PC-3 (cell line): ENCODE measurements around the gene NLRX1. TPM values are rescaled to one million over a fixed set of nuclear protein-coding genes. Genes with fewer than 3 reads are reported as not detected.
"Not testable (repeated sequence)": the region's sequence is repeated elsewhere in the genome, so short reads cannot be mapped to it uniquely, and the experiment has no call there.

Experiments
- ATAC-seq: fragments of 200-7000 bp; cut with Tn5 transposase; 2 replicates; pipeline ENCODE4 v1.9.1; 2020; ENCODE audit warnings: mild to moderate bottlenecking, moderate library complexity
- BruUV-seq: library from RNA; stranded (reverse); fragments of 400-500 nt; replicated peaks from 2 replicates; lab custom pipeline; 2021; lab: Mats Ljungman, UMichigan
- CTCF ChIA-PET: fragments of 300-600 bp; sonication (Branson Sonifier 250); formaldehyde crosslinking; loops from one replicate; lab custom pipeline; 2022; ENCODE audit warnings: antibody characterized with exemption; lab: Charles Lee
- POLR2A ChIA-PET: fragments of 300-600 bp; sonication (Branson Sonifier 250); formaldehyde crosslinking; loops from one replicate; lab custom pipeline; 2022; ENCODE audit warnings: antibody characterized with exemption; ENCODE audit not compliant: unreplicated experiment; lab: Charles Lee
- DNase-seq: peaks from one replicate; pipeline ENCODE4 v3.0.0-alpha.2; 2015
- H2AFZ ChIP-seq: fragments of 300-600 bp; sonication (generic); 2 replicates; pipeline ENCODE4 v1.6.0; 2016; ENCODE audit warnings: antibody characterized with exemption, low read length
- H3F3A ChIP-seq: fragments of 300-600 bp; sonication (generic); one replicate; pipeline ENCODE4 v1.6.0; 2017; ENCODE audit warnings: antibody characterized with exemption, low read length, control low read depth, mild to moderate bottlenecking; ENCODE audit not compliant: unreplicated experiment
- H3K27ac ChIP-seq: fragments of 300-600 bp; sonication (generic); 2 replicates; pipeline ENCODE4 v1.5.1; 2016; ENCODE audit warnings: mild to moderate bottlenecking, low read length
- H3K27me3 ChIP-seq: fragments of 300-600 bp; sonication (generic); 2 replicates; pipeline ENCODE4 v1.6.1; 2016; ENCODE audit warnings: low read length, mixed read lengths
- H3K36me3 ChIP-seq: fragments of 300-600 bp; sonication (generic); 2 replicates; pipeline ENCODE4 v1.6.1; 2016; ENCODE audit warnings: low read depth, mixed run types, low read length, mixed read lengths
- H3K4me1 ChIP-seq: fragments of 300-600 bp; sonication (generic); 2 replicates; pipeline ENCODE4 v1.5.1; 2016; ENCODE audit warnings: low read length; ENCODE audit not compliant: insufficient read depth
- H3K4me2 ChIP-seq: fragments of 300-600 bp; sonication (generic); 2 replicates; pipeline ENCODE4 v1.6.0; 2016; ENCODE audit warnings: low read length
- H3K4me3 ChIP-seq: fragments of 300-600 bp; sonication (generic); 2 replicates; pipeline ENCODE4 v1.5.1; 2016; ENCODE audit warnings: mild to moderate bottlenecking, low read length, mixed read lengths
- H3K79me2 ChIP-seq: fragments of 300-600 bp; sonication (generic); 2 replicates; pipeline ENCODE4 v1.6.1; 2017; ENCODE audit warnings: low read length, mixed read lengths
- H3K9ac ChIP-seq: fragments of 300-600 bp; sonication (generic); 2 replicates; pipeline ENCODE4 v1.6.0; 2016; ENCODE audit warnings: mild to moderate bottlenecking, low read length
- H3K9me2 ChIP-seq: fragments of 300-600 bp; sonication (generic); replicated peaks from 2 replicates; pipeline ENCODE4 v1.6.1; 2016; ENCODE audit warnings: mixed run types, low read length, mixed read lengths
- H3K9me3 ChIP-seq: fragments of 300-600 bp; sonication (generic); 2 replicates; pipeline ENCODE4 v1.6.1; 2016; ENCODE audit warnings: low read length, mixed read lengths
- H4K20me1 ChIP-seq: fragments of 300-600 bp; sonication (generic); 2 replicates; pipeline ENCODE4 v1.6.1; 2016; ENCODE audit warnings: low read length, mixed read lengths
- CTCF ChIP-seq: fragments of 300-600 bp; sonication (generic); conservative IDR thresholded peaks from 2 replicates; pipeline ENCODE4 v1.5.1; 2017; ENCODE audit warnings: antibody characterized with exemption, low read depth, mild to moderate bottlenecking, low read length
- EZH2 ChIP-seq: fragments of 300-600 bp; sonication (generic); IDR thresholded peaks from one replicate; pipeline ENCODE4 v1.6.1; 2017; ENCODE audit warnings: antibody characterized with exemption, mild to moderate bottlenecking, low read length; ENCODE audit not compliant: unreplicated experiment
- EZH2phosphoT487 ChIP-seq: fragments of 300-600 bp; sonication (generic); IDR thresholded peaks from 2 replicates; pipeline ENCODE4 v1.6.1; 2018; ENCODE audit warnings: mild to moderate bottlenecking, antibody characterized with exemption, low read length, borderline replicate concordance
- intact Hi-C: fragments of 100-400 bp; cut with micrococcal nuclease; formaldehyde crosslinking; loops from 2 replicates; pipeline ENCODE4 v1.9.0; 2023
- total RNA-seq: library from RNA; depleted of rRNA; stranded (reverse); fragments of >200 nt; gene quantifications from 2 replicates; pipeline ENCODE4 v1.2.3, GENCODE V29; 2014

The NLRX1 gene
- total RNA-seq, 1 experiment from 2014 or later = 17.2 TPM

- intact Hi-C loops = no loop called here
- no TSS peak for BruUV-seq
- no peak for ATAC-seq
- Histone ChIP-seq H4K20me1 (no peaks in the 10 kb centered on the region), H3K79me2 (no peaks in the 10 kb centered on the region), H3K27ac (no peak overlapping the region), H3K4me1 (peaks cover 23% of the 10 kb centered on the region), H3K9ac (no peak overlapping the region), H3K4me2 (no peak overlapping the region), H3K9me2 (no peaks in the 10 kb centered on the region), H3K27me3 (no peaks in the 10 kb centered on the region), H2AFZ (no peak overlapping the region), H3F3A (no peaks in the 10 kb centered on the region), H3K4me3 (no peak overlapping the region), H3K9me3 (no peaks in the 10 kb centered on the region), H3K36me3 (no peaks in the 10 kb centered on the region)
- no peak for DNase-seq
- ChIA-PET CTCF (no interaction called here), POLR2A (no interaction called here)
- TF ChIP-seq EZH2 (no peak), CTCF (no peak), EZH2phosphoT487 (no peak)
These were observed 20.9 kb downstream of the NLRX1 start for GRCh38 chr11:119189393-119189792.

GRCh38 chr11:119190531-119190930 lies 22.0 kb downstream of the NLRX1 start:
- H3K9ac ChIP-seq = no peak overlapping the region
- ATAC-seq (no peak), DNase-seq (no peak)
- no peaks in the 10 kb centered on the region for H3K79me2 ChIP-seq
- H2AFZ ChIP-seq = no peak overlapping the region
- POLR2A ChIA-PET = no interaction called here
- H3K4me3 ChIP-seq = no peak overlapping the region
- no peaks in the 10 kb centered on the region for H3F3A ChIP-seq
- peaks cover 23% of the 10 kb centered on the region for H3K4me1 ChIP-seq
- CTCF ChIA-PET = no interaction called here
- H3K27ac ChIP-seq = no peak overlapping the region
- H3K9me2 ChIP-seq = no peaks in the 10 kb centered on the region
- no peaks in the 10 kb centered on the region for H3K9me3 ChIP-seq
- no peaks in the 10 kb centered on the region for H3K27me3 ChIP-seq
- H4K20me1 ChIP-seq = no peaks in the 10 kb centered on the region
- TF ChIP-seq CTCF (no peak), EZH2phosphoT487 (no peak), EZH2 (no peak)
- no peaks in the 10 kb centered on the region for H3K36me3 ChIP-seq
- H3K4me2 ChIP-seq = no peak overlapping the region
- intact Hi-C loops = no loop called here
- no TSS peak for BruUV-seq

- H3K4me3 ChIP-seq, intact Hi-C loops, H3K9me3 ChIP-seq, H4K20me1 ChIP-seq, H3K79me2 ChIP-seq, H2AFZ ChIP-seq, H3F3A ChIP-seq, H3K9ac ChIP-seq, H3K36me3 ChIP-seq, H3K27me3 ChIP-seq, H3K9me2 ChIP-seq, BruUV-seq, H3K27ac ChIP-seq: not testable (repeated sequence)
- Histone ChIP-seq H3K4me1 (peaks cover 23% of the 10 kb centered on the region), H3K4me2 (0 out of 2 replicates have a peak overlapping the region, but pooled peaks have one; percentile 26)
- DNase-seq = peak; percentile 93
- POLR2A ChIA-PET = interaction anchor here (0.6 kb wide), 1 partner anchor 13 kb away, joined by 4 read pairs; no protein-coding TSS in a partner anchor
- CTCF ChIA-PET = interaction anchor here (0.6 kb wide), 1 partner anchor 24 kb away, joined by 3 read pairs; no protein-coding TSS in a partner anchor
- peak; percentile 83 for ATAC-seq
These were observed 22.7 kb downstream of the NLRX1 start for GRCh38 chr11:119191265-119191664.
